Stimulated activated CD8-positive, alpha-beta memory T cell treated with anti-CD3 and anti-CD28 coated beads, Interleukin-2, amount 100 ng/mL, for 48 hours (primary cell): ENCODE measurements around the gene KIFAP3.
"Not testable (repeated sequence)": the region's sequence is repeated elsewhere in the genome, so short reads cannot be mapped to it uniquely, and the experiment has no call there.

ENCODE experiments used
- DNase-seq, 2 donors: peaks; one replicate each; pipeline ENCODE4 v3.0.0-alpha.2; 2020; ENCODE audit warnings: low read depth in 2 of 2

KIFAP3 gene

DNA sequence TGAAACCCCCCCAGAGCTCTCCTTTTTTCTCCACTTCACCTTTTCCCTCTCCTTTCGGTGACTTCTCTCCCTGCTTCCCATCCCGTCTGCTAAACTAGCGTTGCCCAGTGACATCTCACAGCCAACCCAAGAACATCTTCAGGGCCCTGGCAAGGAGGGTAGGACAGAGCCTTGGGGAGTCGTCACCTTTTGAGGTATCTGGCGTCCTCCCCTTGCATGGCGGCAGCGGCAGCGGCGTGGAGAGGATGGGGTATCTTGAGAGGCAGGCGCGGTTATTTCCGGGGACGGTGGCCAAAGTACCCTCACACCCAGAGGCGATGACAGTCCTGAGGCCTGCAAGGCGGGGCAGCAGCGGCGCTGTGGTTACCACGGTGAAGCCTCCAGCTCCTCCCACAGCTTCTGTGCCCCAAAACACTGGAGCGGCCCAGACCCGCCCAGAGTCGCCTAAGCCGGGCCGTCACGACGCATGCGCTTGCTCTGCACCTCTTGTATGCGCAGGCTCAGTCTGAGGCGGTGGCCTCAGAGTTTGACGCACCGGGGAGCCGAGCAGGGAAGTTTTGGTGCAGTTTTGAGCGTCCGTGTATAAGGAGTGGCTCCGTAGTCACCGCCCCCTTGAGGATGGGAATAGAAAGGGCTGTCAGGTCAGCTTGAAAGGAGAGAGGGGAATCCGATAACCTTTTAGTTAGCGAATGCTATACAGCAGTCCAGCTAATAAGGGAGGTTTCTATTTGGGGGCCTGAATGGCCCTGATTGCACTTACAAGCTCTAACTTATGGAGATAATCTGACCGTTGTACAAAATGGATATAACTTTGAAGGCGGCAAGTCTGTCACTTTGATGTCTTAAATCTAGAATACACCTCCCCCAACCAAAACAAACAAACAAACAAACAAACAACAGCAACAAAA lies at the start of gene KIFAP3:
KIFAP3 (minus strand) TSS at position 446 of the 908 bp plus-strand sequence; CDS start at position 218, 228 bp downstream.
- DNase-seq = peak; percentile 91 to 94

DNA sequence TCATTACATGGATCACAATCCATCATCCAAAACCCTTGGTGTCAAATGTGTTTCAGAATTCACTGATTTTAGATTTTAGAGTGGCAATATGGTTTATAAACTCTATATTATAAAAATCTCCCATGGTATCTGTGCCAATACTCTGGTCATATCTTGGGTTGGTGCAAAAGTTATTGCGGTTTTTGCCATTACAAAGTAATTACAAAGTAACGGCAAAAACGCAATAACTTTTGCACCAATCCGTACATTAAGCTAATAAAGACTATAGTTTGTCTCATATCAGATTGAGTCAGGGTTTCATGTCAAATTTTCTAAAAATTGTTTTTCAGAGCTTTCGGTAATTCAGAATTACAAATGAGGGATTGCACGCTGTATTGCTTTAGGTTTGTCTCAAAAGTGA lies 47.9 kb upstream of the KIFAP3 start:
- DNase-seq = no peak

DNA sequence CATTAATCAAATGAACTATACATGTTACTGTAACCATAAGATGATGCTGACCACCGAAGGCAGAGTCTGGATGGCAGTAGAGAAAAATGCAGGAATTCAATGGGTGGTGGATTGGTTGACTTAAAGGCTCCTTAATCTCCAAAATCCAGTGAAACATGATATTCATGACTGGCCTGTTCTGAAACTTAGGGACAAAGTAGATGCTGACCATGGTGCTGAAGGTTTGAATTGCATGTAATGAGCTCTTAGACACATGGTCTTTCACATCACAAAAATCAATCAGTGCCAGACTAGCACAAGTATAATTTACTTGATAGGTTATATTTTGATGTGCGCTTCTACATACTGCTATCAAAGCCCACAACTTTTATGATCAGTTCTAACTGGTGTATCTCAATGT lies 40.4 kb upstream of the KIFAP3 start:
- no peak for DNase-seq

DNA sequence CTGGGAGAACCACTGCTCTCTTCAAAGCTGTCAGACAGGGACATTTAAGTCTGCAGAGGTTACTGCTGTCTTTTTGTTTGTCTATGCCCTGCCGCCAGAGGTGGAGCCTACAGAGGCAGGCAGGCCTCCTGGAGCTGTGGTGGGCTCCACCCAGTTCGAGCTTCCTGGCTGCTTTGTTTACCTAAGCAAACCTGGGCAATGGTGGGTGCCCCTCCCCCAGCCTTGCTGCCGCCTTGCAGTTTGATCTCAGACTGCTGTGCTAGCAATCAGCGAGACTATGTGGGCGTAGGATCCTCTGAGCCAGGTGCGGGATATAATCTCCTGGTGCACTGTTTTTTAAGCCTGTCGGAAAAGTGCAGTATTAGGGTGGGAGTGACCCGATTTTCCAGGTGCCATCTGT lies 38.6 kb upstream of the KIFAP3 start:
- not testable (repeated sequence) for DNase-seq

DNA sequence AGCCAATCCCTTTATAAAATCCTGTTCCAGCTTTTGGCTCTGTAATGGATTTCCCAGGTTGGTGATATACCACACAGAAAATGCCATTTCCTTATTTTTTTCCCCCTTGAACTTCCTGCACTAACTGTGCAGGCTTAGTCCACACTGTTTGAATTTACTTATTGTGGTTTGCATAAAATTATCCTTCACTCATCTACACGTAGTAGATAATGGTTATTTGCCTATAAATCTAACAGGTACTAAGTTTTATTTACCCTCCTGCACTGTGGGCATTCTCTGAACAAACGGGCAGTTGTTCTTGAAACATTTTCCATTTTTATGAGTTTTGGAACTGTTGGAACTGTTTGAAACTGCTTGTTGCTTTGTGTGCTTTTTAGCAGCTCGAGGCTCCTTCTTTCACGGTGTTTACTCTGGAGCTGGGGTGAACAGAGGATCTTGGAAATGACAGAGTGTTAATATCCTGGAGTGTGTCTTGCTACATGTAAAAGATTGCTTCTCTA lies 23.0 kb upstream of the KIFAP3 start:
- no peak for DNase-seq

DNA sequence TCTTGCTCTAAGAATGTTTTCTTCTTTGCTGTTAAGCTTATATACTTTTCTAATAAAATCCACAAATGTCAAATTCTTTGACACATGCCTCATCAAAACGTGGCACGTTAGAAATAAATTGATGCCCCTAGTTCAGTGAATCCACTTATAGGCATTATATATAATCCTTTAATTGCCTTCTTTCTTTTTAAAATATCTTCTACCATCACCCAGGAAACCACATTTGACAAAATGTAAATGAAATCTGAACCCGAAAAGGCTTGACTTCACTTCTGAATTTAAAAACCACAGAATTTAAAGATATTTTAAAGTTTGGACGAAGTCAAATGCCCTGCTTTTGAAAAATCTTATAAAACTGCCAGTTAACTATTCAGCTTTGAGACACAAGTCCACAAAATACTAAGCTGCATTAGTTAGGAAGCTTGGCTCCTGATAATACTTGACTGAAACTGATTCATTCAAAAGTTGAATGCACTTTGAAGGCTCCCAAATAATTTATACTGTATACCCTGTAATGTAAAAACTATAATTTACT lies 22.4 kb upstream of the KIFAP3 start:
- no peak for DNase-seq

DNA sequence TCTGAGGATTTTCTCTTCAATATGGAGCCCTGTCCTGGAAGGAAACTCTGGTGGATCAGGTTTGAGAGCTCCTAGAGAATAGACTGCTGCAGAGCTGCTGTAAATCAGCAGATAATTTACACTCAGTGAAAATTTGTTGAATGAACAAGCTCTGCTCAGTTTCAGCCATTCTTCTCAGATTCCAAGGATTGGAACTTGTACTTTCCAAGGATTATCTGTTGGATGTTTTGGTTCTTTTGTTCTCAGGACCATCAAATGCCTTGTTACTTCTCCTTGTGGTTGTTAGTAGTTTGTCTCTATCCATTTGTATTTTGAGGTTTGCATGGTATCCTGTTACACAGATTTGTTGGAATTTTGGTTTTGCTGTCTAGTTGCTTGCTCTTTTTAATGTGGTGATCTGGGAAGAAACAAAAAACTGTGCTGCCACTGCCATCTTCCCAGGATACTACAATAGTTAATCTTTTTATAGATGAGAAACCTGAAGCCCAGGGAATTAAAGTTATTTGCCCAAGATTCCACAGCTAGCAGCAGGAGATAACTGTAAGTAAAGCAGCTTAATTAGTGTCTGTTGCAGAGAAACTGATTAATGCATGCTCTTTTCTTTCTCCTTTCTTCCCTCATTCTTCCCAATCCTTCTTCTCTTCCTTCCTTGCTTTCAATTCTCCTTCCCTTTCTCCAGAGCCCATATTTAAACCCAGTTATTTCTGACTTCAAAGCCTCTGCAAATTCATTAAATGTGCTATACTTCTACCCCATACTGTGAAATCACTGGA lies 21.7 kb upstream of the KIFAP3 start:
- no peak for DNase-seq

DNA sequence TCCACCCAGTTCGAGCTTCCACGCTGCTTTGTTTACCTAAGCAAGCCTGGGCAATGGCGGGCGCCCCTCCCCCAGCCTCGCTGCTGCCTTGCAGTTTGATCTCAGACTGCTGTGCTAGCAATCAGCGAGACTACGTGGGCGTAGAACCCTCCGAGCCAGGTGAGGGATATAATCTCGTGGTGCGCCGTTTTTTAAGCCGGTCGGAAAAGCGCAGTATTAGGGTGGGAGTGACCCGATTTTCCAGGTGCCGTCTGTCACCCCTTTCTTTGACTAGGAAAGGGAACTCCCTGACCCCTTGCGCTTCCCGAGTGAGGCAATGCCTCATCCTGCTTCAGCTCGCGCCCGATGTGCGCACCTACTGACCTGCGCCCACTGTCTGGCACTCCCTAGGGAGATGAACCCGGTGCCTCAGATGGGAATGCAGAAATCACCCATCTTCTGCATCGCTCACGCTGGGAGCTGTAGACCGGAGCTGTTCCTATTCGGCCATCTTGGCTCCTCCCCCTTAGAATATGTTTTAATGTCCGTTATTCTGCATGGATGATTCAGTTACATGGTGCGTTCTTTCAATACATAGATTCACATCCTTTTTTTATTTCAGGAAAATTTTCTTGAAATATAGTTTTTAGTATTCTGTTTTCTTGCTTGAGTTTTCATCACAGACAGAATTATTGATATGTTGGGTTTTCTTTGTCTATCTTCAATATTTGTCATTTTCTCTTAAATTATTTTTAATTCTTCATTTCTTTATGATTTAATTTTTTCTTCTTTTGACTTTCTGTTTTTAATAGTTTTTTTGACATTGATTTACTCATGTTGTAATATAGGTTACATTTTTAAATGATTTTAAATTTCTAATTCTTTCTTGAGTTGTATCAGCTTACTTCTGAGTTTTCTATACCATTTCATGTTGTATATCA lies 20.5 kb upstream of the KIFAP3 start:
- DNase-seq = not testable (repeated sequence)

DNA sequence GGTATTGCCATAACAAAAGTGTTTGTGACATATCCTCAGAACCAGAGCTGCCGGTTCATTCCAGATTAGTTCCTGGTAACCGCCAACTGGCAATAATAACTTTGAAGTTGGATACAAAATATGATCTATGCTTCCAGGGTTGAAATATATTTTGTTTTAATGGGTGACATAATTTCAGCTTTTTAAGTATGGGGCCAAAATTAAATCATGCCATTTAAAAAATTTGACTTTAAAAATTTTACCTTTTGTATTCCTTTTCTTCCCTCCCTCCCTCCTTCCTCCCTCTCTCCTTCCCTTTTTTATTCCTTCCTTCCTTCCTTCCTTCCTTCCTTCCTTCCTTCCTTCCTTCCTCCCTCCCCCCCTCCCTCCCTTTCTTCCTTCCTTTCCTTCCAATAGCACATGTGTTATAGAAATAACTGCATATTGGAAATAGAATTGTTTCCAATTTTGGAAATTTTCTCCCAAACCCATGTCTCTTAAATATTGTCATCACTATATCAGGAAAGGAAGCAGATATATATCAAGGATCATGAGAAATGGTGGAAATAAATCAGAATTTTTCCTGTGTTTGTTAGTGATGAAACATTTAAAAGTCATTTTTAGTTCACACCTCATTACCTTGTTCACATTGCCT lies 12.0 kb upstream of the KIFAP3 start:
- DNase-seq = no peak

DNA sequence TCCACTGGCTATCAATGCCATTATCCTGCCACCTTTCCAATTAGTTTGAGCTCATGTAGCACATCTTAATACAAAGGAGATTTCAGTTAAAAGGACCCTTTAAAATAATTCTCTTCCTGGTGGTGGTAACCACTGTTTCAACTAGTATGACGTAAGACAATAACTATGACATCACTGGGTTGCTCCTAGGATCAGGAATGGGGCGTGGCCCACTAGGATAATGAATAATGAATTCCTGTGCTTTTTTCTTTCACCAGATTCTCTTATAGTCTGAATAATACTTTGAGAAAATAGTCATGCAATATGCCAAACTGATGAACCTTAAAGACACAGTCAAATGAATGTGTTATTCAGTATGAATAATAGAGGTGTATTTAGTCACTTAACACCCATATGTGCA lies 10.6 kb upstream of the KIFAP3 start:
- DNase-seq = no peak

DNA sequence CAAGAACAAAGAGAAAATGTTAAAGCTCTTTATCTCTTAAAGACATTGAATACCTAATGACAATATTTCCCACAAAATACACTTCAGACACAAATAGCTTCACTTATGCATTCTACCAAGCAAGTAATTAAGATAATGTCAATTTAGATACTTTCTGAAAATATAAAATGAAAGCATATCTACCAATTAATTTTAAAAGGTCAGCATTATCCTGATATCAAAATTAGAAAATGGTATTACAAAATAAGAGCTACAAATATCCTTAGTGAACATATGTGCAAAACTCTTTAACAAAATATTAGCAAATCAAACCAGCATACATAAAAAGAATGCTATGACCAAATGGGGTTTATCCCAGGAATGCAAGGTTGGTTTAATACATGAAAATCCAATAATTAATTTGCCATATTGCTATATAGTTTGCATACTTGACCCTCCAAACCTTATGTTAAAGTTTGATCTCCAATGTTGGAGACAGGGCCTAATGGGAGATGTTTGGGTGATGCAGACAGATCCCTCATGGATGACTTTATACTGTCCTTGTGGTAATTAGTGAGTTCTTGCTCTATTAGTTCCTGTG lies 4.2 kb upstream of the KIFAP3 start:
- DNase-seq = no peak

DNA sequence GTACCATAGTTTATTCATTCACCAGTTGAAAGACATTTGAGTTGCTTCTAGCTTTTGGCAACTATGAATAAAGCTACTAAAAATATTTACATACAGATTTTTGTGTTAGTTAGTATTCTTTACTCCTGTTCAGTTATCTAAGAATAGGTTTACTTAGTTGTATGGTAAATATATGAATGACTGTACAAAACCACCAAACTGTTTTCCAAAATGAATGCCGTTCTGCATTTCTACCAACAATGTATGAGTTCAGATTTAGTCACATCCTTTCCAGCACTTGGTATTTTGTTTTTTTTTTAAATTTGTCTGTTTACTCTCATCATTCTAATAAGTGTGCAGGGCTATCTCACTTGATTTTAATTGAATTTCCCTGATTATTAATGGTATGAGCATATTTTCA lies 3.4 kb upstream of the KIFAP3 start:
- DNase-seq = no peak

DNA sequence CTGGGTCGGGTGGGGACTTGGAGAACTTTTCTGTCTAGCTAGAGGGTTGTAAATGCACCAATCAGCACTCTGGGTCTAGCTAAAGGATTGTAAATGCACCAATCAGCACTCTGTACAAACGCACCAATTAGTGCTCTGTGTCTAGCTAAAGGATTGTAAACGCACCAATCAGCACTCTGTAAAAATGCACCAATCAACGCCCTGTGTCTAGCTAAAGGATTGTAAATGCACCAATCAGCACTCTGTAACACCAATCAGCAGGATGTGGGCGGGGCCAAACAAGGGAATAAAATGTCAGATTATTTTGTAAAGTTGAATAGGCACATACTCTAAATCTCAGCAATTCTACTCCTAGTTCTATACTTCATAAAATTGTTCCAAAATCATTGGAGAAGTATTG lies 2.5 kb upstream of the KIFAP3 start:
- DNase-seq = not testable (repeated sequence)

DNA sequence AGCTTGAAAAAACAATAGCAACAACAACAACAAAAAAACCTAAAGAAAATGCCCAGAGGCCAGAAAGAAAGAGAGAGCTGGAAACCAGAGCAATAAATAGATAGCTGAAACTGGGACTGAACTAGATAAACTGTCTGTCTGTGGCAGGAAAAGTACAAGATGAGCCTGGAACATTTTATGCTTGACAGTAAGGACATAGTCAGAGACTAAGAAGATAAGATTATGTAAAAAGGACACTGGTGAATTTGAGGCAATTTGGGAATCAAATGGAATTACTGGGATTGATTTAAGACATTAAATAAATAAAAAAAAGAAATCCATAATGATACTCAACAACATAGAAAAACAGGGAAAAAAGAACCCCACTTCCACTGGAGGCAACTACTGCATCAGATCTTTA lies 1.7 kb upstream of the KIFAP3 start:
- DNase-seq = no peak

DNA sequence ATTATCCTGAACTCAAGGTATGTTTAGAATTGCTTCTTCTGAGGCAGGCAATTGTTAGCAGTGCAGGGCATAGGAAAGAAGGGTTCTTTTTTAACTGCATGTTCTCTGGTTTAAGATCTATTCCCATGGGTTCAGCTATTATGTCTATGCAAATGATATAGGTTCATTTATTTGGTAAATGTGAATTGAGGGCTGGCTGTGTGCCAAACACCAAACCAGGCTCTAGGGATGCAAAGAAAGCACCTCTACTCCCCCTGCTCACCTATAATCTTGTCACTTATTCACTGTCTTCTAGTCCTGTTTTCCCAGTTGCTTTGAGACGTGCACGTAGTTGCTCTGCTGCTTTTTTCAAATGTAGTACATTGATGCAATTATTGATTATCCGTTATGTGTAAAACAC lies 691 bp upstream of the KIFAP3 start:
- DNase-seq = no peak

DNA sequence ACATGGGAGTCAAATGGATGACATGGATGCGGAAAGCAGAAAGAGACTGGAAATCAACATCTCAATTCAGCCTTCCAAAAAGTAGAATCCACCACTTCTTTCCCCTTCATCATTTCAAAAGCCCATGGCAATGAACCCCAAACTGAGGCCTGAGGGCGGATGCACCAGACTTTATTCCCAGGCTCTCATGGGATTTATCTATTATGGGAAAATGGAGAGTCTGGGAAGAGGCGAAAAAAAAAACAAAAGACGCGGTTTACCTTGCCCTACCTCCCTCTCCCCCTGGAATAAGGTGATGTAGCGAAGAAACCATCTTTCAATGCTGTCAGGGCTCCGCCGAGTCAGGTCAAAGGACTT lies 624 bp downstream of the KIFAP3 start:
- DNase-seq = no peak

DNA sequence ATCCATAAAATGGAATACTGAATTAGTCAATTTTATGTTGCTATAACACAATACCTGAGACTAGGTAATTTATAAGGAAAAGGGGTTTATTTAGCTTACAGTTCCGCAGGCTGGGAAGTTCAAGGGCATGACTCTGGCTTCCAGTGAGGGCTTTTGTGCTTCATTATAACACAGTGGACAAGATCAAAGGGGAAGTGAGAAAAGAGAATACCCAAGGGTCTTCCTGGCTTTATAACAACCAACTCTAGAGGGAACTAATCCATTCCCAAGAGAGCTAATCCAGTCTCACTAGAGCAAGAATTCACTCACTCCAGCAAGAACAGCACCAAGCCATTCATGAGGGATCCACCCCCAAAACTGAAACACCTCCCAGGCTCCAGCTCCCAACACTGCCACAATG lies 3.1 kb downstream of the KIFAP3 start:
- no peak for DNase-seq

DNA sequence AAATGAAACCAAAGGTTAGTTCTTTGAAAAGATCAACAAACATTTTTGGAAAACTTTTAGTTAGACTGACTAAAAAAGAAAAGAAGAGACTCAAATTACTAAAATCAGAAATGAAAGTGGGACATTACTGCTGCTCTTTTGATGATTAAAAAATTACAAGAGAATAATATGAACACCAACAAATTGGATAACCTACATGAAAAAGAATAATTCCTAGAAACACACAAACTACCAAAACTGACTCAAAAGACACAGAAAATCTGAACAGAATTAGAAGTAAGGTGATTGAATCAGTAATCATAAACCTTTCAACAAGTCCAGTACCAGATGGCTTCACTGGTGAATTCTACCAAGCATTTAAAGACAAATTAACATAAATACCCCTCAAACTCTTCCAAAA lies 5.6 kb downstream of the KIFAP3 start:
- DNase-seq = no peak

DNA sequence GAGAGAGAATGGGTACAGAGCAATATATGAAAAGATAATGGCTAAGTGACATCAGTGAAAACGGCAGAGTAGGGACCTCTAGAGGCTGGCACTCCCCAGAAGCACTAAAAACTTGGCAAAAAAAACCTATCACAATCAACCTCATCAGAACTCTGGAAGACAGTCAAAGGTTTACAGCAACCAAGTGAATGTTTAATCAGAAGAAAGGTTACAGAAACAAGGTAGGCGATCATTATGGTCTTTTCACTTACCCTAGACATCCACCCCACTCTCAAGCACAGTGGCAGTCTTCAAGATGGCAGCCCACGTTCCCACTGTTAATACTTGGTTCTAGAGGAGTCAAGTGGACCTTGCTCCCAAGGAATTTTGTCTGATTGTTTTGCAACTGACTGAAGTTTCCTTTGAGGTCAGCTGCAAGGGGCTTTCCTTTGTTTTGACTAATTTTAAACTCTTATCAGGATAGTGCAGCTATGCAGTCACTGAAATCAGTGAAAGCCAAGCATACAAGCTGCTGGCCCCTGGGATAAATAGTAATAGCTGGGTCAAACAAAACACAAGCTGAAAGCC lies 7.2 kb downstream of the KIFAP3 start:
- DNase-seq = no peak

DNA sequence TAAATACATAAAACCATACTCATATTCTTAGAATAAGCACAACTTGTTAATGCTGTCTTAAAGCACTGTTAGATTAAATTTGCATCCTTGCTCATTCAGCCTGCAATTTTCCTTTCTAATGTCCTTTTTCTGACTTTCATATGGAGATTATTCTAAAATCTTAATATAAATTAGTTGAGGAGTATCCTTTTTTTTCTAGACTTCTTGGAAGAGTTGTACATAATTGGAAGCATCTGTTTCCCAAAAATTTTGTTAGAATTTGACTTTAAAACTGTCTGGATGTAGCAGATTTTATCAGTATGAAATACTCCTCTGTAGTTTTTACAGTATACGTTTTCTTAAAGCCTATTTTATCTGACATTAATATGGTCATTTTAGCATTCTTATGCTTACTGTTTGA lies 9.7 kb downstream of the KIFAP3 start:
- no peak for DNase-seq
